M059J (cell line): ENCODE data around the gene HELZ. TPM values are rescaled to one million over a fixed set of nuclear protein-coding genes. Genes with fewer than 3 reads are reported as not detected.
A peak's percentile ranks its signal among the peaks of the same experiment; 100 is the strongest.
"Not testable (repeated sequence)": the region's sequence is repeated elsewhere in the genome, so short reads cannot be mapped to it uniquely, and the experiment has no call there.

Source experiments
- DNase-seq: peaks from one replicate; pipeline ENCODE4 v3.0.0-alpha.2; 2012; ENCODE audit warnings: low read depth
- total RNA-seq: library from RNA; depleted of rRNA; stranded (reverse); fragments of >200 nt; shearing (Covaris generic); gene quantifications from 2 replicates; pipeline ENCODE4 v1.2.3, GENCODE V29; 2014

The HELZ gene
- total RNA-seq, 1 experiment from 2014 or later, result 21.9 TPM

DNA sequence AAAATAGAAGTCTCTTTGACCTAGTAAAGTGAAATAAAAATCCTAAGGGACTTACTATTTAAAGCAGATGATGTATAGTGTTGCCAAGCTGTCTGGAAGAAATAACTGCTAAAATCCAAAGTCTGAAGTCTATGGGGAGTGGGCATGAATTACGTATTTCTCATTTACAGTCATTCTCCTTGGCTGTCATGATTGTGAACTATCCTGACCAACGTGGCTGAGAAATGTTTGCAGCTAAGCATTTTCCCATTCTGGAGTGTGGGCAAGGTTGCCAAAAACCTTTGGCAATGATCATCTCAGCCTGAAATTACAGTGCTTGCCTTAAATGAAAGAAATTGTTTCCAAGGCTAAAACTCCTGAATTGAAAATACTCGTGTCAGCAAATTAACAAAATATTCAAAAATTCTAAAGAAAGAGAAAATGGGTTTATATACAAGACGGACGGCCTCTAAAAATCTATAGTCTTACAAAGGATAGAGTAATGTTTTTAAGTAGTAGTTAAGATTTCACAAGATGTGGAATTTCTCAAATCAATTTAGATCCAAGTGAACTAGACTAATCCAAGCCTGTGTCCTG lies 123.6 kb downstream of the HELZ start:
- no peak for DNase-seq

DNA sequence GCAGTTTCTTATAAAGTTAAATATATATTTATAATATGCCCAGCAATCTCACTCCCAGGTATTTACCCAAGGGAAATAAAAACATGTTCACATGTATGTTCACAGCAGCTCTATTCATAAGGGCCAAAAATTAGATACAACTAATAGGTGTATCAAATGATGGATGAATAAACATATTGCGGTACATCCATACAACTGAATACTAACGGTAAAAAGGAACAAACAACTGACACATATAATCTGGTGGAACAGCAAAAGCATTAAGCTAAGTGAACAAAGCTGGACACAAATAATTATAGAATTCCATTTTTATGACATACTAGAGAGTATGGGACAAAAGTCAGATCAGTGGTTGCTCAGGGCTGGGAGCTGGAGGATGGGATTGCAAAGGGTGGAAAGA lies 125.9 kb downstream of the HELZ start:
- no peak for DNase-seq

DNA sequence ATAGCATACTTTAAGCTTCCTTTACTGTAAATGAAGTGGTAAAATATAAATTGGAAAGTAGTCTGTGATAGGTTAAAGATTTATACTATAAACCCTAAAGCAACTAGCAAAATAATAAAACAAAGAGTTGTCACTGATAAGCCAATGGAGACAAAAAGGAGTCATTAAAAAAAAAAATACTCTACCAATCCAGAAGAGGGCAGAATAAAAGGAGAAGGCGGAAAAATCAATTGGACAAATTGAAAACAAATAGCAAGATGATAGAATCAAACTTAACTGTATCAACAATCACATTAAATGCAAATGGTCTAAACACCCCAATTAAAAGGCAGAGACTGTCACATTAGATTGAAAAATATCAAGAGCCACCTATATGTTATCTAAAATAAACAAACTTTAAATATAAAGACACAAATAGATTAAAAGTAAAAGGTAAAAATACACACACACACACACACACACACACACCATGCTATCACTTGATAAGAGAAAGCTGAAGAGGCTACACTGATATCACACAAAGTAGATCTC lies 128.9 kb downstream of the HELZ start:
- no peak for DNase-seq

DNA sequence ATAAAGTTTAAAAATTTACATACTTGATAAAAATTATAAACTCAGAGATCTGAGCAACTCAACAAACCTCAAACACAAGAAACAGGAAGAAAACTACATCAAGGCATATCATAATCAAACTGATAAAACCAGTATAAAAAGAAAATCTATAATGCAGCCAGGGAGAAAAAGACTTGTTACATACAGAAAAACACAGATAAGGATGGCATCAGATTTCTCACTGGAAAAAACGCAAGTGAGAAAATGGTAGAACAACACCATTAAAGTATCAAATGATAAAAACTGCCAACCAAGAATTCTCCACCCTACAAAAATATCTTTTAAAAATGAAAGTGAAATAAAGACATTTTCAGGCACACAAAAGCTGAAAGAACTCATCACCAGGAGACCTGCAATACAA lies 129.6 kb downstream of the HELZ start:
- DNase-seq, result no peak

DNA sequence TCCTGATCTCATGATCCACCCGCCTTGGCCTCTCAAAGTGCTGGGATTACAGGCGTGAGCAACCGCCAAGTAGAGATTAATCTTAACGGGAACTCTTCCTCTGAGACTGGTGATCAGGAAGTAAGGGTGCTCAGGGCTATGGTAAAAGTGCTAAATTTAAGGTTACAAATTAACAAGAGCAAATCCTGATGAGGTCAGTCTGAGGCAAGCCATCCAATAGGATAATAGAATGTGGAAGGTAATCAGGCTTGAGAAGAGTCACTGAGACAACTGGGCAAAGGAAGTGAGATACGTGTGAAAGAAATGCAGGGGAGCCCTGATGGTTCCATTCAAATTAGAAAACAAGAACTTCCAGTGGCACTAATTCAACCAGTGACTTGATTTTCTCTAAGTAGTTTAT lies 131.5 kb downstream of the HELZ start:
- no peak for DNase-seq

DNA sequence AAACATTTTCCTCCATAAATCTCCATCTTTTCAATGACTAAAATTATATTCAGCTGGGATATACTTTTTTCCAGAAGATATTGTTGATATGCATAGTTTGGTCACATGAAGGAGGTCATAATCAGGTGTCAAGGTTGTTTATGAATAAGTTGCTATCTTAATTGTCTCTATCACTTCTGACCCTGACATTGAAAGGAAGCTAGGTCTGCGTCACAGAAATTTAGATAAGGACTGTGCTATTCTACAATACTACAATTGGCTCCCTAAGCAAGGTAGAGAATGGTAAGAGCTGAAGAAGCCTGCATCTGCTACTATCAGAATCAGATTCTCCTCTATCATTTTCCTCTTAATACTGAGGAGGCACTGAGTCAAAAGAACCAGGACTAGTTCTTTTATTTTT lies 133.2 kb downstream of the HELZ start:
- no peak for DNase-seq

DNA sequence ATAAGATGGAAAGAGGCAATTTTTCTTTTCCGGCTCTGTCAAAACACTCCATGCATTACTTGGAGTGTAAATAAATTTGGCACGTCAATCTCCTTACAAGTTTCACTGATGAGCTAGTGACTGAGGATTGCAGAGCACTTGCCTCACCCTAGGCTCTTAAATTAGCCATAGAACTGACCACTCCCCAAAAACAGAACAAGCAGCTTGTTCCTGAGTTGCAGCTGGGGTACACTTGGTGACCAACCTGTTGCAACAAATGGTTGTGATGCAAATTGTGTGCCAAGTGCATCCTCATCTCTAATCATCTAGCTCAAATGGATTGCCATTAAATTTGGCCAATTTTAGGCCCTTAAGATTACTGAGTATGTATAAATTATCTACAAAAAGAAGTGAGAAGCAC lies 133.7 kb downstream of the HELZ start:
- DNase-seq, result no peak

DNA sequence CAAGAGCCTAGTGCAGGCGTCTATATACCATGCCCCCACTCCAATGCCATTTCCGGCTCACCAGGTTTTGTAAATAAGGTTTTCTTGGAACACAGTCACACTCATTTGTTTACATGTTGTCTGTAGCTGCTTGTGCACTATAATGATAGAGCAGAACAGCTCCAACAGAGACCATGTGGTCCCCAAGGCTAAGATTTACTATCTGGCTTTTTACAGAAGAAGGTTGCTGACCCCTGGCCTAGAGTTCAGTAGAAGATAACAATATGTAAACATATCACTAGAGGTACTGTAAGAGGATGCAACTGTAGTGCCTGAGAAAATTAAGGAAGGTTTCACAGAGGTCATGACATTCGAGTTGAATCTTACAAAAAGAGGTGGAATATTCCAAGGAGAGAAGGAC lies 134.4 kb downstream of the HELZ start:
- no peak for DNase-seq

DNA sequence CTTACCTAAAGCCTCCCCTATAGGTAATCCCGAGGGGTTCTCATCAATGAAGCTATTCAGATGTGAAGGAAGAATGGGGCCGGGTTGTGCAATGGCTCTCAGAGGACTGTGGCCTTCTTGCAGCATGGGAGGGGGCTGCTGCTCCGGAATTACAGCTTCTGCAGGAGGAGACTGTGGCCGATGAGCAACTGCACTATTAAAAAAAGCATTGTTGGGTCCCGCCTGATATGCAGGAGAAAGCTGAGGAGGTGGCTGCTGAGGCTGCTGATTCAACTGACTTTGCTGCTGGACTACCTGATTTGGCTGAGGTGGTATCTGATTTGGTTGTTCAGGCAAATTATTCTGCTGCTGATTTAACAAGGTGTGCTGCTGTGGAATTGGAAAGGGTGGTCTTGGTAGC lies 135.9 kb downstream of the HELZ start:
- no peak for DNase-seq

DNA sequence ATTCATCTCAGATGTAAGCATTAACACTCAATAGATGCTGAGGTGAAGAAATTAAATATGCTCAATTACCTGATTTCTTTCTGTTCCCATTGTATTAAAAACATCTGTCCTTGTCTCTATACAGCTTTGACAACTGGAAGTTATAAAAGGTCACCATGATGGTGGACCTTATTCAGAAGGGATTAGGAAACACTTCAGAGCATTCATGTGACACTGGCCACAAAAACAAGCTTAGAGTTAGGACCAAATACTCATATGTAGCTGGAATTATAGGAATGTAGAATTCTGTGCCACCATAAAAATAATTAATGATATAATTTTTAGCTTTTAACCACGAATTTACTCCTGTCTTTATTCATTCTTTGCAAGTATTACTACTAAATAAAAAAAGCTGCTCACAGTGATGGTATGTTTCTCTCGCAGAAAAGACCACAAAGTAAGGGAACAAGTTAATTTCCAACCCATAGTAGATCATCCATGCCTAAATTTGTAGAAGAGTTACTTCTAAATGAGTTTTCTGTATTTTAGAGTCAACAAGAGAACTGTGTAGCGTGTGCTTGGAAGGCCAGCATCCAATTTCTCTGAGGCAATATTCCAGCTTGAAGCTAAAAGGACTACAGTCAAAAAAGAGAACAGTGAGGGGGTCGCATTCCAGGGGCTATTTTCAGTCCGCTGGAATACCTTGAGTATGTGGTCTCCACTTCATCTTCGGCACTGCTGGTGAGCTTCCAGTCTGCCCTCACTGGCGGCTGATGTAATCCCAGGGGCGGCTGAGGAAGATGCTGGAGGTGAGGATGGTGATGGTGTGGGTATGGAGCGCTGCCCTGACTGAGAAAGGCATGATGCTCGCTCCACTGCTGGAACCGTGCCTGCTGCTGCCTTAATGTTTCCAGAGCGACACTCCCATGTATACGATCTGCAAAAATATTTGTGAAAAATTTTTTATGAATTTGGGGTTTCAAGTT lies 136.9 kb downstream of the HELZ start:
- no peak for DNase-seq

DNA sequence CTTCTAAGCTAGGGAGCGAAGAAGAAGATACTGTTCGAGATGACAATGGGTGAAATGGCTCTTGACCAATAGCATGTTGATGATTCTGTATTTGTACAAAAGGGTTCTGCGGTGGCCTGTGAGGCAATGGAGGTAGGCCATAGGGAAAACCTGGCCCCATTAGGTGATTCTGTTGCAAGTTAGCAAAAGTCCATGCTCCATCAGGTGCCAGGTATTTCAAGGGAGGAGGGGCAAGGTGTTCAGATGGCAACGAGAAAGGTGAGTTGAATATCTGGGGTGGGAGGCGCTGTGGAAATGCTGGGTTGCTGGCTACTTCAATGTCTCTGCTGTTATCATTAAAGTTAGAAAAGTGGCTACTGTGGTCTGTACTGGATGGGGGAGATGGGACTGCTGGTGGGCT lies 137.8 kb downstream of the HELZ start:
- no peak for DNase-seq

DNA sequence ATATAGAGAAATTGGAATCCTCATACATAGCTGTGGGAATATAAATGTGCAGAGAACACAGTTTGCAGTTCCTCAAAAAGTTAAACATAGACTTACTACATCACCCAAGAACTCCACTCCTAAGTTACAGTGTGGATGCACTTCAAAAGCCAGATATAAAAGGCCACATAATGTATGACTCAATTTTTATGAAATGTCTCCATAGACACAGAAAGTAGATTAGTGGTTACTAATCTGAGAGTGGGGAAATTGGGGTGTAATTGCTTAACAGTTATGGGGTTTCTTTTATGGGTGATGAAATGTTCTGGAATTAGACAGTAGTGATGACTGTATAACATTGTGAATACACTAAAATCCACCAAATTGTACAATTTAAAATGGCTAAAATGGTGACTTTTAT lies 139.8 kb downstream of the HELZ start:
- peak; percentile 63 for DNase-seq

DNA sequence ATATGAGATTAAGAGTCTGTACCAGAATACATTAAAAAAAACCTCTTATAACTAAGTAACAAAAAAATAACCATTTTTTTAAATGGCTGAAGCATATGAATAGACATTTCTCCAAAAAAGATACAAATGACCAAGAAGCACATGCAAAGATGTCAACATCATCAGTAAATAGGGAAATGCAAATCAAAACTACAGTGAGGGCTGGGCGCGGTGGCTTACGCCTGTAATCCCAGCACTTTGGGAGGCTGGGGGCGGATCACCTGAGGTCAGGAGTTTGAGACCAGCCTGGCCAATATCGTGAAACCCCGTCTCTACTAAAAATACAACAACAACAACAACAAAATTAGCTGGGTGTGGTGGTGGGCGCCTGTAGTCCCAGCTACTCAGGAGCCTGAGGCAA lies 140.4 kb downstream of the HELZ start:
- not testable (repeated sequence) for DNase-seq

DNA sequence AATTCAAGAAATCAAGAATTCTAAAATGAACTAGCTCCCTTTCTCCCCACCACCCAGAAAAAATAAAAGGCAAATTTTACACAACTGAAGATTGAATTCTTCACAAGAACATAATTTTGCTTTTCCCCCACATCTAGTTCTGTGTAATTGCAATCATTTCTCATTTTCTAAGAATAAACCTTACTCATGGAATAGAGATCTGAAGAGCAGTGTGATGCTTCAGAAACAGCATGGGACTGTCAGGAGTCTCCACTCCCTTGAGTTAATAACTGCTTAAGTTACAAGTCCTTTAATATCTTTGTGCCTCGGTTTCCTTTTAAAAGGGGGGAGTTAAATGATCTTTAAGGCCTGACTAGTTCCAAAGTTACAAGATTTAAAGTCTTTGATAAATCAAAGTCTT lies 147.0 kb downstream of the HELZ start:
- DNase-seq, result no peak

DNA sequence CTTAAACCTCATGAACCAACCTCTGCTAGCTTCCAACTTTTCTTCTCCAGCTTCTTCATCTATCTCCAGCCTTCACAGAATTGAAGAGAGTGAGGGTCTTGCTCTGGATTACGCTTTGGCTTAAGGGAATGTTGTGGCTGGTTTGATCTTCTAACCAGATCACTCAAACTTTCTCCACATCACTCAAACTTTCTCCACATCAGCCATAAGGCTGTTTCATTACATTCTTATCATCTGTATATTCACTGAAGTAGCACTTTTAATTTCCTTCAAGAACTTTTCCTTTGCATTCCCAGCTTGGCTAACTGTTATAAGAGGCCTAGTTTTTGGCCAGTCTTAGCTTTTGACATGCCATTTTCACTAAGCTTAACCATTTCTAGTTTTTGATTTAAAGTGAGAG lies 148.4 kb downstream of the HELZ start:
- DNase-seq, result no peak

DNA sequence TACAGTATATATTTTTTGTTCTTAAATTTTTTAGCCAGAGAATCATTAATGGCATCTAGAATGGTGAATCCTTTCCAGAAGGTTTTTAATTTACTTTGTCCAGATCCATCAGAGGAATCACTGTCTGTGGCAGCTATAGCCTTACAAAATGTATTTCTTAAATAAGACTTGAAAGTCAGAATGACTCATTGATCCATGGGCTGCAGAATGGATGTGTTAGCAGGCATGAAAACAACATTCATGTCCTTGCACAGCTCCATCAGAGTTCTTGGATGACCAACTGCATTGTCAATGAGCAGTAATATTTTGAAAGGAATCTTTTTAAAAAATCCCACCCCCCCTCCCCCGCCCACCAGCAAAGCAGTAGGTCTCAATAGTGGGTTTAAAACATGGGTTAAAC lies 149.2 kb downstream of the HELZ start:
- peak; percentile 49 for DNase-seq

DNA sequence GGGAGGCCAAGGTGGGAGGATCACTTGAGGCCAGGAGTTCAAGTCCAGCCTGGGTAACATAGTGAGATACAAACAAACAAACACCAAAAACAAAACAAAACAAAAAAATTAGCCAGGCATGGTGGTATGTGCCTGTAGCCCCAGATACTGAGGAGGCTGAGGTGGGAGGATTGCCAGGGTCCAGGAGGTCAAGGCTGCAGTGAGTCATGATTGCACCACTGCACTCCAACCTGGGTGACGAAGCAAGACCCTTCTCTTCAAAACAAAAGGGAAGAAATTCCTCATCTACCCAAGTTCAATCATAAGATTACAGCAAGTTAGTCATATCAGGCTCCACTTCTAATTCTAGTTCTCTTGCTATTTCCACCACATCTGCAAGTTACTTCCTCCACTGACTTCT lies 149.7 kb downstream of the HELZ start:
- DNase-seq, result peak; percentile 81

DNA sequence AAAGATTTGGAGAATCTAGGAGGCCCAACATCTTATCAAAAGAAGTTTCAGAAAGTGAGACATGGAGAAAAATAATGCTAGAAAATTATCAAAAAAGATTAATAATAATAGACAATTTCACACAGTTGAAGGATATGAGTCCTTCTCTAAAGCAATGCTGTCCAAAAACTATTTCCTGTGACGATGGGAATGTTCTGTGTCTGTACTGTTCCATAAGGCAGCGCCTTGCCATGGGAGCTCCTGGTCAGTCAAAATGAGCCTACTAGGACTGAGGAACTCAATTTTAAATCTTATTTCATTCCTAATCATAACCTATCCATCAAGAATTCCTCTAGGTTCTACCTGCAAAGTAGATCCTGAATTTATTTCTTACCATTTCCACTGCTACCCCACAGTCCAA lies 151.6 kb downstream of the HELZ start:
- DNase-seq, result no peak

DNA sequence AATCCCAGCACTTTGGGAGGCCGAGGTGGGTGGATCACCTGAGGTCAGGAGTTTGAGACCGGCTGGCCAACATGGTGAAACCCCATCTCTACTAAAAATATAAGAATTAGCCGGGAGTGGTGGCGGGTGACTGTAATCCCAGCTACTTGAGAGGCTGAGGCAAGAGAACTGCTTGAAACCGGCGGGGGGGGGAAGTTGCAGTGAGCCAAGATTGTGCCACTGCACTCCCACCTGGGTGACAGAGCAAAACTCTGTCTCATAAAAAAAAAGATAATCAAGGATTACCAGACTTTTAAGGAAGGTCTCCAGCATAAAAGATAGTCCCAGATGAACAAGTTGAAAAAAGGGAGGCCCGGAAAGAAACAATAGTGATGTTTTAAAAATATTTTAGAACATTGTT lies 152.3 kb downstream of the HELZ start:
- DNase-seq, result not testable (repeated sequence)

DNA sequence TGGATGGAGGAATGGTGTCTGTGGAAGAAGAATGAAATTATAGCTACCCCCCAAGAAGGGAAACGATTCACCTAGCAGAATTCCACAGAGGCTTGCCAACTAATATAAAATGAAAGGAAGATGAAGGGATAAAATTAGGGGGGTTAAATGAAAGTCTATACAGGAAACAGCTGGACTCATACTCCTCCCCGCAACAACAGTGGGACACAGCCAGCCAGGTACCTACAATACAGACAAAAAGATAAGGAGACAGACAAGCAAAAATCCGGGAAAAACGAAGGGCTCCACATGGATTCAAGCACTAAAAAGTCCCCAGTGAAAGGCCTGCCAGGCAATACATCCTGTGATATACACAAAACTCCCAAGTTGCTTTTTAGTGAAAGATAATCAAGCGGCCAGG lies 152.7 kb downstream of the HELZ start:
- no peak for DNase-seq

DNA sequence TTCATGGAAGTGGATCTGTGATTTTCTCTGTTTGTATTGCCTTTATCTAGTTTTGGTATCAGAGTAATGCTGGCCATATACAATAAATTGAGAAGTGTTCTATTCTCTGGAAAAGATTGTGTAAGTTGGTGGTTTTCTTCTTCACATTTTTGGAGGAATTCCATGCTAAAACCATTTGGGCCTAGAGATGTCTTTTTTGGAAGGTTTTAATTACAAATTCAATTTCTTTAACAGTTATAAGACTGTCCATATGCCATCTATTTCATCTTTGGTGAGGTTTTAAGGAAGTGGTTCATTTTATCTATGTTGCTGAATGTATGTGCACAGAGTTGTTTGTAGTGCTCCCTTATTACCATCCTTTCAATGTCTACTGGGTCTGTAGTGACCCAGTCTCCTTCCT lies 154.7 kb downstream of the HELZ start:
- DNase-seq, result no peak

DNA sequence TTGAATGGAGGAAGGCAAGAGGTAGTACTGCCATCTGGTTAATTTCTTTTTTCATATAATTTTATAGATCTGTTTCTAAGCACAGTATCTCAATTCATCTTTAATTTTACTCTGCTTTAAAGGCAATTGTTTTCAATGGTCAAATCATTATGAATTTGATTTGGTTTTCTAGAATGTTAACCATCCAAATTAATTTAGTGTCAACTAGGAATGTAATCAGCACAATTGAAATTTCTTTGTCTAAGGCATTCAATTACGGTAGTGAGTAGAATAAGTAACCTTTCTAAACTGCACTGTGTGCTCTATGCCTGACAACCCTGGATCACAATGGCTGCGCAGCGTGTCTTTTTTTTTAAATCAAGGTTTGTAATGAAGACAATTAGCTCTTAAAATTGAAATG lies 156.4 kb downstream of the HELZ start:
- no peak for DNase-seq

DNA sequence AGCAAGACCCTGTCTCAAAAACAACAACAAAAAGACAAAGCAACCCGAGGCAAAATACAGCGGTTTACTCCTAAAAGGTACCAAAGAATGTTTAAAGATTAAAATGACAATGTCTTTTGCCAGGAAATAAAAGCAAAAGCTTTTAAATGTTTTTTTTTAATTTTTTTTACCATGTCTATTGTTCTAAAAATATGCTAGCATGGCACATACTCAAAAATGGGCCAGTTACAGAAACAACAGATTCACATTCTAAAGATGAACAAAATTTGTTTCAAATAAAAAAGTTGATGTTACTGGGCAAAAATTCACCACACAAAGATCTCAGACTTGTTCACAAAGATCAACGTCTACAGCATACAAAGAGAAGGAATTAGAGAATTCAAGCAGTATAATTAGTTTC lies 159.6 kb downstream of the HELZ start:
- DNase-seq, result no peak
